Prostate gland (tissue), 2 donors: Measurements from ENCODE around the gene ANKRD55.

Experiments
- POLR2A ChIP-seq: fragments of 450-650 bp; IDR thresholded peaks from one replicate; pipeline ENCODE4 v1.6.1; 2016; ENCODE audit warnings: antibody characterized with exemption, mild to moderate bottlenecking
- POLR2AphosphoS5 ChIP-seq: sonication (generic); formaldehyde crosslinking; IDR thresholded peaks from one replicate; pipeline ENCODE4 v1.6.1; 2017; ENCODE audit warnings: antibody characterized with exemption
- TF ChIP-seq, protein P1 (sequence below), 4 experiments: fragments of 200-600 bp in 2 of 4; fragments of 450-650 bp in 2 of 4; sonication (generic) in 2 of 4; IDR thresholded peaks; 1 replicate in 3 of 4; 2 replicates in 1 of 4; pipeline ENCODE4 v1.5.1; 2016 to 2019; ENCODE audit warnings: antibody characterized with exemption in 4 of 4, mild to moderate bottlenecking in 2 of 4, moderate library complexity in 2 of 4

DNA sequence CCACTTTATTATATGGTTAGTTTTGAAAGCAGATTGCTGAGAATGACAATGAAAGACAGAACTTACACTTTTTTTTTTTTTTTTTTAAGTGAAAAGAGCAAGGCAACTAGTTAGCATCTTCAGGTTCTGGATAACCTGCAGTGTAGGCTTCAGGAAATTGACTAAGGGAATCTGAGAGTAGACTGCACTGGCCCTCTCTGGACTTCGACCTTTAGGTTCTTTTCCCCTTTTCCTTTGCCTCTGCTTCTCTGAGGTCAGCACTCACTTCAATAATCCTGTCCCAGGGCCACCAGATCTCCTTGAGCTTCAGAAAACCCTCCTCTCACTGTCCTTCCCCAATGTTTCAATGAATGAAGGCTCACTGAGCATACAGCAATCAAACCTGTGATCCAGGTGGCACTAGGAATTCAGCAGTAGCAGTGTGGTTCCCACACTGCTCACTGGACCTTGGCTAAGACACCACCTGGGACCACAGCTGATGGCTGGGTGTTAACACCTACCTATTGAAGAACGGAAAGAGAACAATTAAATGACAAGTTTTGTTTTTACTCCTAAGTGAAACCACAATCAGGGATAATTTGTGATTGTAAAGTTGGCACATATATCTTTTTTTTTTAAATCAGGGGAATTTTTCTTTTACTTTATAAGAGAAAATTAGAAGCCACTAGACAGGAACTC lies 152.6 kb downstream of the ANKRD55 start:
- TF ChIP-seq, protein P1, sequence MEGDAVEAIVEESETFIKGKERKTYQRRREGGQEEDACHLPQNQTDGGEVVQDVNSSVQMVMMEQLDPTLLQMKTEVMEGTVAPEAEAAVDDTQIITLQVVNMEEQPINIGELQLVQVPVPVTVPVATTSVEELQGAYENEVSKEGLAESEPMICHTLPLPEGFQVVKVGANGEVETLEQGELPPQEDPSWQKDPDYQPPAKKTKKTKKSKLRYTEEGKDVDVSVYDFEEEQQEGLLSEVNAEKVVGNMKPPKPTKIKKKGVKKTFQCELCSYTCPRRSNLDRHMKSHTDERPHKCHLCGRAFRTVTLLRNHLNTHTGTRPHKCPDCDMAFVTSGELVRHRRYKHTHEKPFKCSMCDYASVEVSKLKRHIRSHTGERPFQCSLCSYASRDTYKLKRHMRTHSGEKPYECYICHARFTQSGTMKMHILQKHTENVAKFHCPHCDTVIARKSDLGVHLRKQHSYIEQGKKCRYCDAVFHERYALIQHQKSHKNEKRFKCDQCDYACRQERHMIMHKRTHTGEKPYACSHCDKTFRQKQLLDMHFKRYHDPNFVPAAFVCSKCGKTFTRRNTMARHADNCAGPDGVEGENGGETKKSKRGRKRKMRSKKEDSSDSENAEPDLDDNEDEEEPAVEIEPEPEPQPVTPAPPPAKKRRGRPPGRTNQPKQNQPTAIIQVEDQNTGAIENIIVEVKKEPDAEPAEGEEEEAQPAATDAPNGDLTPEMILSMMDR (IDR thresholded peaks at IDR 0.05): no peak
- TF ChIP-seq POLR2A (no peak), POLR2AphosphoS5 (no peak)
